AG09319 (cell line): Measurements from ENCODE around the gene CCDC170.

Experiments
- DNase-seq: peaks from one replicate; pipeline ENCODE4 v3.0.0-alpha.2; 2010; ENCODE audit warnings: low read depth; ENCODE audit errors: extremely low read depth
- TF ChIP-seq, protein P1 (sequence below): IDR thresholded peaks from 2 replicates; pipeline ENCODE4 v1.5.1; 2011; ENCODE audit warnings: low read depth, mild to moderate bottlenecking, inconsistent platforms, low read length, moderate library complexity

The CCDC170 gene

GRCh38 chr6:151639750-151640149, 145.9 kb downstream of the CCDC170 start:
- TF ChIP-seq, protein P1, sequence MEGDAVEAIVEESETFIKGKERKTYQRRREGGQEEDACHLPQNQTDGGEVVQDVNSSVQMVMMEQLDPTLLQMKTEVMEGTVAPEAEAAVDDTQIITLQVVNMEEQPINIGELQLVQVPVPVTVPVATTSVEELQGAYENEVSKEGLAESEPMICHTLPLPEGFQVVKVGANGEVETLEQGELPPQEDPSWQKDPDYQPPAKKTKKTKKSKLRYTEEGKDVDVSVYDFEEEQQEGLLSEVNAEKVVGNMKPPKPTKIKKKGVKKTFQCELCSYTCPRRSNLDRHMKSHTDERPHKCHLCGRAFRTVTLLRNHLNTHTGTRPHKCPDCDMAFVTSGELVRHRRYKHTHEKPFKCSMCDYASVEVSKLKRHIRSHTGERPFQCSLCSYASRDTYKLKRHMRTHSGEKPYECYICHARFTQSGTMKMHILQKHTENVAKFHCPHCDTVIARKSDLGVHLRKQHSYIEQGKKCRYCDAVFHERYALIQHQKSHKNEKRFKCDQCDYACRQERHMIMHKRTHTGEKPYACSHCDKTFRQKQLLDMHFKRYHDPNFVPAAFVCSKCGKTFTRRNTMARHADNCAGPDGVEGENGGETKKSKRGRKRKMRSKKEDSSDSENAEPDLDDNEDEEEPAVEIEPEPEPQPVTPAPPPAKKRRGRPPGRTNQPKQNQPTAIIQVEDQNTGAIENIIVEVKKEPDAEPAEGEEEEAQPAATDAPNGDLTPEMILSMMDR = no peak
- no peak for DNase-seq

DNA sequence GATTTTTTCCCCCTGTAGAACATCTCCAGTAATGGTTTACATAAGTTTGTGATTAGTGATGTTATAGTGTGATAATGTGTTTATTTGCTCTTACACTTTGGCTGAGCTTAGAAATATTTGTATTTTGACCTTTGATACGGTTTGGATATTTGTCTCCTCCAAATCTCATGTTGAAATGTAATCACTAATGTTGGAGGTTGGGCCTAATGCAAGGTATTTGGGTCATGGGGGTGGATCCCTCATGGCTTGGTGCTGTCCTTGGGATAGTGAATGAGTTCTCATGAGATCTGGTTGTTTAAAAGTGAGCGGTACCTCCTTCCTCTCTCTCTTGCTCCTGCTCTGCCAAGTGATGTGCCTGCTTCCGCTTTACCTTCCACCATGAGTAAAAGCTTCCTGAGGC, 147.2 kb downstream of the CCDC170 start:
- TF ChIP-seq, protein P1 = no peak
- no peak for DNase-seq

DNA sequence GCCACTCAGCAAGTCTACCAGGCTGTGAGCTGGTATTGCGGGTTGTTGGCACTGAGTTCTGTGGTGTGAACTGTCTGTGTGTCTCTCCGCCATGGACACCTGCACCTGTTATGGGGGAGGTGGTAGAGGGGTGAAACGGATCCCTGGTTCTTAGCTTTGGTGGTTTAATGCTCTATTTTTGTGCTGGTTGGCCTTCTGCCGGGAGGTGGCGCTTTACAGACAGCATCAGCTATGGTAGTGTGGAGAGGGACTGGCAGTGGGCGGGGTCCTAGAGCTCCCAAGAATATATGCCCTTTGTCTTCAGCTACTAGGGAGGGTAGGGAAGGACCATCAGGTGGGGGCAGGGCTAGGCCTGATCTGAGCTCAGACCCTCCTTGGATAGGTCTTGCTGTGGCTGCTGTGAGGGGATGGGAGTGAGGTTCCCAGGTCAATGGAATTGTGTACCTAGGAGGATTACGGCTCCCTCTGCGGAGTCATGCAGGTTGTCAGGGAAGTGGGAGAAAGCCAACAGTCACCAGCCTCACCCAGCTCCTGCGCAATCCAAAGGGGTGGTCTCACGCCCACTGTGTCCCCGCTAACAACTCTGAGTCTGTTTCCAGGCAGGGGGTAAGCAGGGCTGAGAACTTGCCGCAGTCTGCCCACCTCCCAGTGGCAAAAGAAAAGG, 154.3 kb downstream of the CCDC170 start:
- no peak for DNase-seq
- TF ChIP-seq, protein P1 = peak; percentile 10

GRCh38 chr6:151649835-151650234, 156.0 kb downstream of the CCDC170 start:
- TF ChIP-seq, protein P1 = no peak
- DNase-seq = no peak

DNA sequence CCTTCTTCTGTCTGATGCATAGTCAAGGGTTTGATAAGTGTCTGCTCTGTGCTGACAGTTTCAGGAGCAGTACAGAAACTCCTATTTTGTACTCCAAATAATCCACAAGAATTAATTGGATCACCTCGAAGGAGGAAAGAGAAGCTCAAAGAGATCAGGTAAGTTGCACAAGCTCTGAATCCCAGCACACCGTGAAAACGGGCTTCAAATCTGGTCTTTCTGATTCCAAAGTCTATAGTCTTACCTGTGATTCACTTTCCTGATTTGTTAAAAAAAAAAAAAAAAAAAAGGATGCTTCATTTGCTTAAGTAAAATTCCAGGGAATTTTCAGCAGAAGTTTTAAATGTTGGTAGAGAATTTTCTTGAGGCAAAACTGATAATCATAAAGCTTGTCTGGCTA, 157.8 kb downstream of the CCDC170 start:
- TF ChIP-seq, protein P1 = no peak
- no peak for DNase-seq

GRCh38 chr6:151652325-151652724, 158.5 kb downstream of the CCDC170 start:
- TF ChIP-seq, protein P1 = no peak
- DNase-seq = no peak

DNA sequence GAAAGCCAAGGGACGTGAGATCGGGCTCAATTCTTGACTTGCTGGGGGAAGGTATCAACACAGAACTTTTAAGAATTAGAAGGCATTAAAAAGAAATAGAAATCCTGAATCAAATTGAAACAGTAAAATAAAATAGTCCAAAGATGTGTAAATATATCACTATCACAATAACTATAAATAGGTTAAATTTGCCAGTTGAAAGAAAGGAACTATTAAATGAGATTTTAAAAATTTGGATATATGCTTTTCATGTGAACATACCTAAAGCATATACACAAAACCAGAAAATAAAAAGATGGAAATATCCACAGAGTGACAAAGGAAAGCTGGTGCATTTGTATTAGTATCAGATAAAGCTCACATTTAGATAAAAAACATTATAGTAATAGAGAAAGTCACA, 161.3 kb downstream of the CCDC170 start:
- TF ChIP-seq, protein P1 = no peak

More for the DNA sequence above, 161.3 kb downstream of the CCDC170 start:
- no peak for DNase-seq
